RKO (cell line): Measurements from ENCODE around the gene OR6B3.
"Not testable (repeated sequence)": the region's sequence is repeated elsewhere in the genome, so short reads cannot be mapped to it uniquely, and the experiment has no call there.

Experiments used
- DNase-seq: peaks from one replicate; pipeline ENCODE4 v3.0.0-alpha.2; 2016; ENCODE audit warnings: low spot score

The OR6B3 gene

GRCh38 chr2:240044096-240044495 is 9.2 kb downstream of the OR6B3 start:
- DNase-seq, result not testable (repeated sequence)

GRCh38 chr2:240043279-240043989 is 9.9 kb downstream of the OR6B3 start:
- DNase-seq, result no peak

- DNase-seq, result no peak
These were observed 10.6 kb downstream of the OR6B3 start for GRCh38 chr2:240042740-240043139.

DNA sequence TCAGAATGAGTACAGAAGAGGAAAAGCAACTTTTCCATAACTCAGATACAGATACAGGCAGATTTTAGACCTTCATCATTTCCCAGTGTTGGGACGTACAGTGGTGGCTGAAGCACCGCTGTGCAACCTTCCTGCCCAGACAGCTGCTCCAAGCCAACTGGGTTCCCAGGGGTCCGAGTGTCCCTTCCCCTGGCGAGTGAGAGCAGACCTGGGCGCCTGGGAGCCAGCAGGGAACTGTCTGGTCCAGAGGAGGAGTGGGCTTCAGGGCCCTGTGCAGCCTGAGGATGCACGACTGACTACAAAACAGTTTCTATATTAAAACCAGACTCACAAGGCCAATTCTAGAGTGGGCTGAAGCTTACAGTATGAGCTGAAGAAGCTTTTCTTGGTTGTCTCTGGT is 12.0 kb downstream of the OR6B3 start:
- no peak for DNase-seq

GRCh38 chr2:240037358-240037757 is 16.0 kb downstream of the OR6B3 start:
- no peak for DNase-seq

GRCh38 chr2:240033330-240033678 is 20.0 kb downstream of the OR6B3 start:
- no peak for DNase-seq

DNA sequence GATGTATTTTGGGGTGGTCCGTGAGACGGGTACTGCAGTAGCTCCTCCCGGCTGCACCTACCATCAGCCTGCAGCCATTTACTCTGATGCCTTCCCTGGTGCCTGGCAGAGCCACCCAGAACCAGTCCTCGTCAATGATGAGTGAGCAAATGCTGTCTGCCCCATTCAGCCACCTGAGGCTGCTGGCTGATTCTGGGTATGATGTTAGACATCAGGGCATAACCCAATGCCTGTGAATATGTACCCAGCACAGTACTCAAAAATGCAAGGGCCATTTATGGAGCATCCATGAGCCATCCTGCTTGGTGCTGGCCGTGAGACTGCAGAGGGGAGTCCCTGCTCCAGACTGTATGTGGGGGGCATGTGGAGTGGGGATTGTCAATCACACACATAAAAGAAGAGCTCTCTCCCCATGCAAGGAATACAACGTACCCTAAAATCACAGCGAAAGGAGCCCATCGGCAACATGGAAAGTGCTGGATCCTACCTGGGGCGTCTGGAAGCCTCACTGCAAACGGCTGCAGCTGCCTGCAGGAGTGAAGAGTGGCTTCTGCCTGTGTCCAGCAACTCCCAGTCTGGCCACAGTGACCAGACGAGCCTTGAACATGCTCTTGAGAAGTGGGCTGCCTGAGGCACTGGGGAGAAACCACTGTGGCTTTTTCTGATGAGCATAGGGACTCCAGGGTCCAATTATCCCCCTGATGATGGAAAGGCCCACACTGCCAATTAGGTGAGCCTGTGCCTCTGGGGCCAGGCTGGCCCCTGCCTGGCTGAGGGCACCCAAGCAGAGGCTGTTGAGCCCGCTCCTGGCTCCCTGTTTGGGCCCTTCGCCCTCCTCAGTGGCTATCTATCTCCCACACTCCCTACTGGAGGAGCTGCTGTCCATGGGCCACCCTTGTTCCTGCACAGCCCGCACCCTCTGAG is 20.7 kb downstream of the OR6B3 start:
- DNase-seq, result no peak

- no peak for DNase-seq
These were observed 22.8 kb downstream of the OR6B3 start, which contains the start of gene OR6B2 for GRCh38 chr2:240030379-240031094. TSS of gene OR6B2 (minus strand) at chr2:240030429. CDS start at chr2:240030429, 0 bp downstream.

- DNase-seq, result peak; percentile 45
These were observed 28.6 kb downstream of the OR6B3 start for GRCh38 chr2:240024766-240025165.

- DNase-seq, result peak; percentile 27
These were observed 29.5 kb downstream of the OR6B3 start for GRCh38 chr2:240023792-240024191.

- DNase-seq, result peak; percentile 62
These were observed 31.7 kb downstream of the OR6B3 start for GRCh38 chr2:240021488-240022104.

GRCh38 chr2:240018071-240018750 is 35.1 kb downstream of the OR6B3 start:
- no peak for DNase-seq

- DNase-seq, result no peak
These were observed 39.0 kb downstream of the OR6B3 start for GRCh38 chr2:240014327-240014726.

- DNase-seq, result peak; percentile 45
These were observed 40.0 kb downstream of the OR6B3 start for GRCh38 chr2:240013343-240013742.

DNA sequence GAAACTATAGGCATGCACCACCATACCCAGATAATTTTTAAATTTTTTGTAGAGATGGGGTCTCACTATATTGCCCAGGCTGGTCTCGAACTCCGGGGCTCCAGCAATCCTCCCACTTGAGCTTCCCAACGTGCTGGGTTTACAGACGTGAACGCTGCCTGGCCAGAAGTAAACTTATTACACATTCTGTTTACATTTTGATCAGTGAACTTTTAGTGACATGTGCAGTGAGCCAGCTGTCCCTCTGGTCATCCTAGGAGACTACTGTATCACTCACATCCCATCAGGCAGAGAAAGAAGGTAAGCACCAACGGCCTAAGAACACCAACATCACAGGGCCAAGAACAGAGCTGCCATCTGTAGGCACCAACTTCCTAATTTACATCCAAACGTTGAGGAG is 50.3 kb downstream of the OR6B3 start:
- no peak for DNase-seq

GRCh38 chr2:240000671-240001070 is 52.6 kb downstream of the OR6B3 start:
- DNase-seq, result no peak

GRCh38 chr2:239997686-239998409 is 55.5 kb downstream of the OR6B3 start:
- DNase-seq, result no peak
